GM13976 (cell line): ENCODE data around the gene EVPLL.

Experiments
- DNase-seq: peaks from one replicate; pipeline ENCODE4 v3.0.0; 2012; ENCODE audit warnings: low spot score
- CTCF ChIP-seq: IDR thresholded peaks from 2 replicates; pipeline ENCODE4 v1.5.1; 2012; ENCODE audit warnings: borderline replicate concordance, mild to moderate bottlenecking; ENCODE audit not compliant: insufficient read depth; ENCODE audit errors: extremely low read depth, missing control alignments, control extremely low read depth
- in situ Hi-C: fragments of 300-500 bp; cut with MboI; formaldehyde crosslinking; loops from one replicate; pipeline ENCODE4 v1.12.0; 2022; ENCODE audit warnings: low sequenced_read_pairs, mixed read lengths, inconsistent platforms; ENCODE audit not compliant: unreplicated experiment

EVPLL gene

GRCh38 chr17:18353541-18353940, 24.0 kb upstream of the EVPLL start:
- in situ Hi-C loops, result no loop called here
- DNase-seq, result no peak
- TF ChIP-seq CTCF, result no peak

- no peak for TF ChIP-seq CTCF
- in situ Hi-C loops, result no loop called here
- no peak for DNase-seq
These were observed 21.0 kb upstream of the EVPLL start for GRCh38 chr17:18356624-18357023.

GRCh38 chr17:18360518-18360917, 17.1 kb upstream of the EVPLL start:
- in situ Hi-C loops, result no loop called here
- TF ChIP-seq CTCF, result no peak
- no peak for DNase-seq

- no peak for TF ChIP-seq CTCF
- in situ Hi-C loops, result no loop called here
- DNase-seq, result no peak
These were observed 15.5 kb upstream of the EVPLL start for GRCh38 chr17:18361837-18362697.

GRCh38 chr17:18362698-18363100, 14.9 kb upstream of the EVPLL start:
- in situ Hi-C loops, result no loop called here
- DNase-seq, result peak; percentile 54
- no peak for TF ChIP-seq CTCF

- peak; percentile 99 for DNase-seq
- in situ Hi-C loops, result no loop called here
- no peak for TF ChIP-seq CTCF
These were observed 14.2 kb upstream of the EVPLL start, which contains the start of gene SHMT1 for GRCh38 chr17:18363101-18364049. SHMT1 (minus strand) TSS chr17:18363550; CDS start chr17:18355981, 7,569 bp downstream.
